Endothelial cell of umbilical vein (primary cell): ENCODE results near the gene GNRHR. TPM values are rescaled to one million over a fixed set of nuclear protein-coding genes. Genes with fewer than 3 reads are reported as not detected.

Source experiments
- BruUV-seq: library from RNA; stranded (reverse); fragments of 400-500 nt; replicated peaks from 2 replicates; lab custom pipeline; 2021; lab: Mats Ljungman, UMichigan
- CTCF ChIA-PET: fragments of 300-600, 350-600 bp; sonication (Branson Sonifier 250); formaldehyde crosslinking; loops from one replicate; lab custom pipeline; 2021; ENCODE audit warnings: antibody characterized with exemption, inconsistent platforms; lab: Charles Lee
- POLR2A ChIA-PET: fragments of 300-600, 350-600 bp; sonication (Branson Sonifier 250); formaldehyde crosslinking; loops from one replicate; lab custom pipeline; 2021; ENCODE audit warnings: antibody characterized with exemption, inconsistent platforms; lab: Charles Lee
- DNase-seq: peaks from one replicate; pipeline ENCODE4 v3.0.0-alpha.2; 2011; ENCODE audit warnings: low read depth, low spot score
- FAIRE-seq: peaks from 2 replicates; lab custom pipeline; 2011; peaks lifted over from hg19 to GRCh38; lab: Jason Lieb, UNC
- H2AFZ ChIP-seq: 2 replicates; pipeline ENCODE4 v1.6.0; 2012; ENCODE audit warnings: low read depth, low read length, control low read depth, inconsistent platforms
- H3K27ac ChIP-seq: 2 replicates; pipeline ENCODE4 v1.5.1; 2011; ENCODE audit warnings: low read depth, mild to moderate bottlenecking, control low read depth, low read length, moderate library complexity; ENCODE audit not compliant: insufficient read depth
- H3K27me3 ChIP-seq, 2 experiments: 2 replicates each; pipeline versions ENCODE4 v1.6.0 to v1.6.1; 2011; ENCODE audit warnings: low read length in 2 of 2, mixed read lengths in 1 of 2; ENCODE audit not compliant: control insufficient read depth in 2 of 2, insufficient read depth in 2 of 2
- H3K36me3 ChIP-seq, 2 experiments: 2 replicates in 1 of 2; 3 replicates in 1 of 2; pipeline ENCODE4 v1.5.1; 2011; ENCODE audit warnings: low read length in 2 of 2, mild to moderate bottlenecking in 1 of 2, moderate library complexity in 1 of 2; ENCODE audit not compliant: control insufficient read depth in 2 of 2, insufficient read depth in 2 of 2; ENCODE audit errors: extremely low read depth in 1 of 2
- H3K4me1 ChIP-seq: 3 replicates; pipeline ENCODE4 v1.5.1; 2011; ENCODE audit warnings: mild to moderate bottlenecking, low read length; ENCODE audit not compliant: control insufficient read depth, insufficient read depth; ENCODE audit errors: extremely low read depth
- H3K4me2 ChIP-seq: 2 replicates; pipeline ENCODE4 v1.6.1; 2011; ENCODE audit warnings: low read length, control low read depth, mixed read lengths; ENCODE audit not compliant: insufficient read depth
- H3K4me3 ChIP-seq, 3 experiments: fragments of 200-600 bp in 1 of 3; sonication (generic), shearing (Covaris generic) in 1 of 3; replicated peaks in 1 of 3; 2 replicates each; pipeline ENCODE4 v1.5.1; 2011 to 2016; ENCODE audit warnings: control low read depth in 3 of 3, low read length in 3 of 3, mild to moderate bottlenecking in 2 of 3, inconsistent platforms in 1 of 3, low read depth in 1 of 3, moderate library complexity in 1 of 3; ENCODE audit not compliant: insufficient read depth in 1 of 3
- H3K79me2 ChIP-seq: 2 replicates; pipeline ENCODE4 v1.6.0; 2012; ENCODE audit warnings: low read length, inconsistent platforms; ENCODE audit not compliant: control insufficient read depth, insufficient read depth
- H3K9ac ChIP-seq: replicated peaks from 2 replicates; pipeline ENCODE3; 2011; ENCODE audit warnings: low read length, control low read depth; ENCODE audit not compliant: insufficient read depth; ENCODE audit errors: extremely low read depth
- H3K9me1 ChIP-seq: replicated peaks from 3 replicates; pipeline ENCODE4 v1.6.0; 2011; ENCODE audit warnings: mild to moderate bottlenecking, low read length; ENCODE audit not compliant: control insufficient read depth, insufficient read depth; ENCODE audit errors: extremely low read depth
- H3K9me3 ChIP-seq: replicated peaks from 2 replicates; pipeline ENCODE4 v1.5.1; 2012; ENCODE audit warnings: low read length, inconsistent platforms; ENCODE audit not compliant: control insufficient read depth, insufficient read depth
- H4K20me1 ChIP-seq: replicated peaks from 2 replicates; pipeline ENCODE3; 2011; ENCODE audit warnings: mild to moderate bottlenecking, low read length; ENCODE audit not compliant: control insufficient read depth, insufficient read depth; ENCODE audit errors: extremely low read depth
- EZH2 ChIP-seq: IDR thresholded peaks from 2 replicates; pipeline ENCODE4 v1.6.1; 2012; ENCODE audit warnings: borderline replicate concordance, low read depth, mild to moderate bottlenecking, moderate library complexity, low read length, inconsistent platforms; ENCODE audit not compliant: severe bottlenecking
- FOS ChIP-seq: IDR thresholded peaks from 2 replicates; pipeline ENCODE4 v1.6.1; 2011; ENCODE audit warnings: mild to moderate bottlenecking, low read length, moderate library complexity, borderline replicate concordance; ENCODE audit not compliant: insufficient read depth
- GATA2 ChIP-seq: IDR thresholded peaks from 2 replicates; pipeline ENCODE4 v1.7.0; 2011; ENCODE audit warnings: low read depth, mild to moderate bottlenecking, moderate library complexity, mixed read lengths, low read length; ENCODE audit not compliant: insufficient read length, insufficient read depth
- JUN ChIP-seq: IDR thresholded peaks from 2 replicates; pipeline ENCODE4 v1.6.1; 2011; ENCODE audit warnings: borderline replicate concordance, low read depth; ENCODE audit not compliant: insufficient read length, insufficient read depth
- MYC ChIP-seq: IDR thresholded peaks from one replicate; pipeline ENCODE4 v1.6.1; 2011; ENCODE audit warnings: mild to moderate bottlenecking, low read depth, low read length
- POLR2A ChIP-seq: IDR thresholded peaks from 2 replicates; pipeline ENCODE4 v1.6.1; 2012; ENCODE audit warnings: low read depth, mild to moderate bottlenecking, control low read depth, low read length
- POLR2AphosphoS5 ChIP-seq: IDR thresholded peaks from 2 replicates; pipeline ENCODE4 v1.6.1; 2012; ENCODE audit warnings: low read depth, mild to moderate bottlenecking, control low read depth, low read length, moderate library complexity; ENCODE audit not compliant: insufficient read depth
- dilution Hi-C: fragments of 300-500 bp; cut with MboI; formaldehyde crosslinking; loops from one replicate; pipeline ENCODE4 v1.15.0; 2019; ENCODE audit warnings: low sequenced_read_pairs; ENCODE audit not compliant: extremely low pct_ligation_motif_present
- intact Hi-C: fragments of 100-400 bp; cut with micrococcal nuclease; formaldehyde crosslinking; loops from one replicate; pipeline ENCODE4 v1.10.0; 2022
- polyA plus RNA-seq, 4 experiments: library from polyadenylated mRNA; depleted of rRNA in 3 of 4; stranded (reverse) in 3 of 4; unstranded in 1 of 4; fragments of >200 nt; gene quantifications; 2 replicates each; pipeline versions ENCODE4 v1.2.1 to v1.2.3, GENCODE V29; 2011 to 2012; ENCODE audit warnings: missing spikeins in 1 of 4
- total RNA-seq: library from RNA; stranded (reverse); gene quantifications from 2 replicates; pipeline ENCODE4 v1.2.3, GENCODE V29; 2021
- TF ChIP-seq, protein P1 (sequence below), 2 donors: IDR thresholded peaks; 1 replicate in 1 of 2; 2 replicates in 1 of 2; pipeline ENCODE4 v1.5.1; 2011; ENCODE audit warnings: low read length in 2 of 2, mild to moderate bottlenecking in 2 of 2, moderate library complexity in 2 of 2, control low read depth in 1 of 2, inconsistent platforms in 1 of 2, low read depth in 1 of 2; ENCODE audit not compliant: insufficient read depth in 1 of 2; ENCODE audit errors: extremely low read depth in 1 of 2
- TF ChIP-seq, protein P2 (sequence below): IDR thresholded peaks from 2 replicates; pipeline ENCODE4 v1.6.1; 2011; ENCODE audit not compliant: insufficient read depth, insufficient read length

The GNRHR gene
- total and polyA plus RNA-seq, 2 donors (not counting 3 experiments of a cell fraction or from before 2014, with no cell fraction given) = not detected

GRCh38 chr4:67718848-67719247 lies 35.3 kb downstream of the GNRHR start:
- H3K79me2 ChIP-seq = no peaks in the 10 kb centered on the region
- H2AFZ ChIP-seq = no peak overlapping the region
- POLR2A ChIA-PET = no interaction called here
- H3K9me3 ChIP-seq = no peaks in the 10 kb centered on the region
- H4K20me1 ChIP-seq = no peaks in the 10 kb centered on the region
- dilution Hi-C loops = no loop called here
- H3K9ac ChIP-seq = no peak overlapping the region
- no peak overlapping the region for H3K4me2 ChIP-seq
- H3K36me3 ChIP-seq = no peaks in the 10 kb centered on the region
- intact Hi-C loops = no loop called here
- H3K9me1 ChIP-seq = no peaks in the 10 kb centered on the region
- H3K4me1 ChIP-seq = peaks cover 10% of the 10 kb centered on the region
- CTCF ChIA-PET = interaction anchor here (1.8 kb wide), 1 partner anchor 28 kb away, joined by 6 read pairs; no protein-coding TSS in a partner anchor
- TF ChIP-seq FOS = no peak
- TF ChIP-seq, protein P1, sequence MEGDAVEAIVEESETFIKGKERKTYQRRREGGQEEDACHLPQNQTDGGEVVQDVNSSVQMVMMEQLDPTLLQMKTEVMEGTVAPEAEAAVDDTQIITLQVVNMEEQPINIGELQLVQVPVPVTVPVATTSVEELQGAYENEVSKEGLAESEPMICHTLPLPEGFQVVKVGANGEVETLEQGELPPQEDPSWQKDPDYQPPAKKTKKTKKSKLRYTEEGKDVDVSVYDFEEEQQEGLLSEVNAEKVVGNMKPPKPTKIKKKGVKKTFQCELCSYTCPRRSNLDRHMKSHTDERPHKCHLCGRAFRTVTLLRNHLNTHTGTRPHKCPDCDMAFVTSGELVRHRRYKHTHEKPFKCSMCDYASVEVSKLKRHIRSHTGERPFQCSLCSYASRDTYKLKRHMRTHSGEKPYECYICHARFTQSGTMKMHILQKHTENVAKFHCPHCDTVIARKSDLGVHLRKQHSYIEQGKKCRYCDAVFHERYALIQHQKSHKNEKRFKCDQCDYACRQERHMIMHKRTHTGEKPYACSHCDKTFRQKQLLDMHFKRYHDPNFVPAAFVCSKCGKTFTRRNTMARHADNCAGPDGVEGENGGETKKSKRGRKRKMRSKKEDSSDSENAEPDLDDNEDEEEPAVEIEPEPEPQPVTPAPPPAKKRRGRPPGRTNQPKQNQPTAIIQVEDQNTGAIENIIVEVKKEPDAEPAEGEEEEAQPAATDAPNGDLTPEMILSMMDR (IDR thresholded peaks at IDR 0.05; ENCODE audit: extremely low read depth in 1 of 2, insufficient read depth in 1 of 2, low read depth in 1 of 2, low read length in 2 of 2) = no peak
- TF ChIP-seq POLR2A = no peak
- no peak for TF ChIP-seq JUN
- no peak for TF ChIP-seq MYC
- TF ChIP-seq, protein P2, sequence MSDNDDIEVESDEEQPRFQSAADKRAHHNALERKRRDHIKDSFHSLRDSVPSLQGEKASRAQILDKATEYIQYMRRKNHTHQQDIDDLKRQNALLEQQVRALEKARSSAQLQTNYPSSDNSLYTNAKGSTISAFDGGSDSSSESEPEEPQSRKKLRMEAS = no peak
- TF ChIP-seq GATA2 = no peak
- TF ChIP-seq POLR2AphosphoS5 = no peak
- TF ChIP-seq EZH2 = no peak
- BruUV-seq = no TSS peak
- no peak overlapping the region for H3K27ac ChIP-seq
- FAIRE-seq (no peak), DNase-seq (no peak)
- no peaks in the 10 kb centered on the region for H3K27me3 ChIP-seq
- H3K4me3 ChIP-seq = no peak overlapping the region
